ENCODE results near the gene JPH2.
"Not testable (repeated sequence)": the region's sequence is repeated elsewhere in the genome, so short reads cannot be mapped to it uniquely, and the experiment has no call there.

Gene JPH2

DNA sequence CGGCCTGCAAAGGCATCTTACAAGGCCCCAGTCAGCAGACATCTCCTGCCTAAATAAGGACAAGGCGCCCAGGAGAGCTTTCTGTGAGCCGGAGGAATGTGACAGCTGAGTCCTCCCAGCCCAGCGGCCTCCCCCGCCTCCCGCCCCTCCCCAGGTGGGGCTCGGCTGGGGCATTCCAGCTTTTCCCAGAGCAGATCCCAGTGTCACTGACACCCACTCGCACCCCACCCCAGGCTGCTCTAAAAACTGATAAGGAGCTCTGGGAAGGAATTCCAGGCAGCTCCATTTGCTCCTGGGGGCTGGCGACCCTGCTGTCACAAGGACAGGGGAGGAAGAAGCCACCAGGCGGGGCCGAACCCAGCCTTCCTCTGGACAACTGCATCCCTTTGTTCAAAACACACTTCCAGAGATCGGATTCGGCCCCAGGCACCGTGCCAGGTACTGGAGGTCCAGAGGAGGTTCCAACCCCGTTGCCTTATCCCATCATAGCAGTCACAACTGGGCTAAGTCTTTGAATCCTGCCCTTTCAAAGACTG is 49.7 kb downstream of the JPH2 start:
- Mint-ChIP-seq H3K4me3 (no peak overlapping the region), H3K27ac (no peak overlapping the region), H3K4me1 (ENCODE audit: low read depth) (no peaks in the 10 kb centered on the region), H3K27me3 (peaks cover 2% of the 10 kb centered on the region), H3K9me3 (ENCODE audit: low read depth) (no peaks in the 10 kb centered on the region), H3K36me3 (no peaks in the 10 kb centered on the region)

DNA sequence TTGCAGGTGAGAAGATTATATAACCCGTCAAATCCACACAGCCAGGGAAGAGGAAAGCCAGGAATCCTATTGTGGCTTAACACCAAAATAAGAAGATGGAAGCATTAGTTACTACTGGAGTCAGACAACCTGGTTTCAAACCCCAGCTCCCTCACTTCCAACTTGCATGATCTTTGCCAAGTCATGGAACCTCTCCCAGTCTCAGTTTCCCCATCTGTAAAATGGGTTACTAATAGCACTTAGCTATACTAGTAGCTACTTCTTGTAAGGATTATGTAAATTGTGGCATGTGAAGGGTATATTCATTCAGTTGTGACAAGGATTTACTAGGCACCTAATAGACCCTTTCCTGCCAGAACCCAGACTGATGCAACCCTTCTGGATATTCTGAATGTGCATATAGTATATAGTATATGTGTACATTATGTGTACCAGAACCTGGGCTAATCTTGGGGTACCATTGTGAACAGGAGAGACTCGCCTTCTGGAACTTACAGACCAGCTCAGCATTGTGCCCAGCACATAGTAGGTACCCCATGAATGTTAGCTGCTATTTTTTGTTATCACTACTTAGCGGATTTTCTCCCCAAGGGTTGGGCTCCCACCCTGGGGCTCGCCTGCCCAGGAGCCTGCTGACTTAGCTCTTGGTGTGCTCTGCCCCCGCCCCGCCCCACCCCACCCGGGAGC is 50.3 kb downstream of the JPH2 start:
- no peak overlapping the region for H3K27ac Mint-ChIP-seq
- H3K4me3 Mint-ChIP-seq, result no peak overlapping the region
- no peaks in the 10 kb centered on the region for H3K9me3 Mint-ChIP-seq (ENCODE audit: low read depth)
- no peaks in the 10 kb centered on the region for H3K4me1 Mint-ChIP-seq (ENCODE audit: low read depth)
- H3K27me3 Mint-ChIP-seq, result peaks cover 2% of the 10 kb centered on the region
- H3K36me3 Mint-ChIP-seq, result no peaks in the 10 kb centered on the region

DNA sequence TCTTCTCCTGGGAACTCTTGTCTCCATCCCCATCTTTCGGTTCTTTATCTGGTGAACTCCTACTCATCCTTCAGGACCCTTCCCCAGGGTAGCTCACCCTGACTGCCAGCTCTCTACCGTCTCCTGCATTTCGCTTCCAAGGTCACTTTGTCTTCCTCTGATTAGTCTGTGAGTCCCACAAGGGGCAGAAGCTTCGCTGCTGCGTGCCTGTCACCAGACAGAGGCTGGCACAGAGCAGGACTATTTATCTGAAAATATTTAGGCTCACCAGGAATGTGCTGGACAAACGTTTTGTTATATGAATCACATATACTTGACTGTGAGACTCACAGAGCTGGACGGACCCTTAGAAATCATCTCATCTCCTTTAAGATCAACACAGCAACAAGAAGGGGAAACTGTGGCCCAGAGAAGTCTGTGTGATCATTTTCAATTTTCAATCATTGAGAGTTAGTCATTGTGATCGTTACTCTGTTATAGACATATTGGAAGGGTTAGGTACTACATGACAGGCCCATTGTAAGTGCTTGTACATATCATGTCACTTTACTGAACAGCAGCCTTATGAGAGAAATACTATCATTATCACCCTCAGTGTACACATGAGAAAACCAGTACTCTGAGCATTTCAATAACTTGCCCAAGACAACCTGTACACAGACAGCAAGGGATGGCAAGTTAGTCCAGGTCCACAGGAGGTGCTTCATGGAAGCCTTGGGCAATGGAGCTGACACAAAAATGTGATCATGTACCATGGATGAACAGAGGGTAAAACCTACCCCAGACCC is 51.4 kb downstream of the JPH2 start:
- H3K4me1 Mint-ChIP-seq (ENCODE audit: low read depth), result no peaks in the 10 kb centered on the region
- H3K27ac Mint-ChIP-seq, result no peak overlapping the region
- H3K27me3 Mint-ChIP-seq, result peaks cover 2% of the 10 kb centered on the region
- H3K4me3 Mint-ChIP-seq, result no peak overlapping the region
- H3K36me3 Mint-ChIP-seq, result no peaks in the 10 kb centered on the region
- H3K9me3 Mint-ChIP-seq (ENCODE audit: low read depth), result no peaks in the 10 kb centered on the region

DNA sequence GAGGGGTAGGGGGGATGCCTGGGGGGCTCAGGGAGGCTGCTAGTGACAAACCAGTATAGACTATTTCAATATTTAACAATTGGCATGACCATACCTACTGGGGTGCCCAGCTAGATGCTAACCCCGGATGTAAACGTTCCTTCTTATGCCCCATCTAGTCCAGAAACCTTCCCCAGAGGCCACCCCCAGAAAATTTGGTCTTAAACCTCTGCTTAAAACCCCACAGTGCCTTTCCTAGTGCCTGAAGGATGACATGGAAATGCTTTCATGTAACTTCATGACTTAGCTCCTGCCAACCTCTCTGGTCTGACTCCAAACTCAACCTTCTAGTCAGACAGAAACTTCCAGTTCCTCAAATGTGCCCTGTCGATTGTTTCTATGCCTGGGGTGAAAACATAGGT is 52.0 kb downstream of the JPH2 start:
- Mint-ChIP-seq H3K27me3 (peaks cover 2% of the 10 kb centered on the region), H3K9me3 (ENCODE audit: low read depth) (no peaks in the 10 kb centered on the region), H3K36me3 (no peaks in the 10 kb centered on the region), H3K27ac (no peak overlapping the region), H3K4me1 (ENCODE audit: low read depth) (no peaks in the 10 kb centered on the region), H3K4me3 (no peak overlapping the region)

DNA sequence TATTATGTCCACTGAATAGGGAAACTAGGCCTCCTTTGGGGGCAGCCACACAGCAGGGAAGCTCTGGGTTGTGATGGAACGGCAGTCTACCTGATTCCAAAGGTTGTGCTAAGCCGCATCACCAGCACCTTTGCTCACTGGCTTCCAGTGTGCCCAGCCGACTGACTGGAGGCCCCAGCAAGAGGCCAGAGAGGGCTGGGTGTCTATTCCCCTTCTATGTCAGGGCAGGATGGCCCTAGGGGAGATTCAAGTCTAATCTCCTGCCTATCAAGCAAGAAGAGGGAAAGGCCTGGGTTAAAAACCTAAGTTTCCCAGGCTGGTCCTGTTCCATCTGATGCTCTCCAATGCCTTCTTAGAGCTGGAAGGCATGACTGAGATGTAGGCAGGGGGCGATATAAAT is 53.6 kb downstream of the JPH2 start:
- no peaks in the 10 kb centered on the region for H3K9me3 Mint-ChIP-seq (ENCODE audit: low read depth)
- H3K27me3 Mint-ChIP-seq, result no peaks in the 10 kb centered on the region
- no peaks in the 10 kb centered on the region for H3K36me3 Mint-ChIP-seq
- no peak overlapping the region for H3K4me3 Mint-ChIP-seq
- H3K4me1 Mint-ChIP-seq (ENCODE audit: low read depth), result no peaks in the 10 kb centered on the region
- H3K27ac Mint-ChIP-seq, result no peak overlapping the region

DNA sequence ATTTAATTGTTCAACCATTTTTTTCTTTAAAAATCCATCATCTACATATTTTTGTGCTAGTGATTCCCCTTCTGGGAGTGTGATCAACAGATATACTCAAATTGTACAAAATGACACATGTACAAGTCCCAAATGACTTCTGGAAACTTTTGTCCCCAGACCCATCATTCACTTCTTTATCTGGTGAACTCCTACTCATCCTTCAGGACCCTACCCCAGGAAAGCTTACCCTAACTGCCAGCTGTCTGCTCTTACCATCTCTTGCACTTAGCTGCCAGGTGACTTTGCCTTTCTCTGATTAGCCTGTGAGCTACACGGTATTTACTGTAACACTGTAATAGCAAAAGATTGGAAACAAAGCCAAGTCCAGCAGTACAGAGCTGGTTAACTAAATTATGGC is 55.3 kb downstream of the JPH2 start:
- no peaks in the 10 kb centered on the region for H3K36me3 Mint-ChIP-seq
- H3K4me1 Mint-ChIP-seq (ENCODE audit: low read depth), result no peaks in the 10 kb centered on the region
- no peaks in the 10 kb centered on the region for H3K27me3 Mint-ChIP-seq
- no peaks in the 10 kb centered on the region for H3K9me3 Mint-ChIP-seq (ENCODE audit: low read depth)
- no peak overlapping the region for H3K27ac Mint-ChIP-seq
- no peak overlapping the region for H3K4me3 Mint-ChIP-seq

DNA sequence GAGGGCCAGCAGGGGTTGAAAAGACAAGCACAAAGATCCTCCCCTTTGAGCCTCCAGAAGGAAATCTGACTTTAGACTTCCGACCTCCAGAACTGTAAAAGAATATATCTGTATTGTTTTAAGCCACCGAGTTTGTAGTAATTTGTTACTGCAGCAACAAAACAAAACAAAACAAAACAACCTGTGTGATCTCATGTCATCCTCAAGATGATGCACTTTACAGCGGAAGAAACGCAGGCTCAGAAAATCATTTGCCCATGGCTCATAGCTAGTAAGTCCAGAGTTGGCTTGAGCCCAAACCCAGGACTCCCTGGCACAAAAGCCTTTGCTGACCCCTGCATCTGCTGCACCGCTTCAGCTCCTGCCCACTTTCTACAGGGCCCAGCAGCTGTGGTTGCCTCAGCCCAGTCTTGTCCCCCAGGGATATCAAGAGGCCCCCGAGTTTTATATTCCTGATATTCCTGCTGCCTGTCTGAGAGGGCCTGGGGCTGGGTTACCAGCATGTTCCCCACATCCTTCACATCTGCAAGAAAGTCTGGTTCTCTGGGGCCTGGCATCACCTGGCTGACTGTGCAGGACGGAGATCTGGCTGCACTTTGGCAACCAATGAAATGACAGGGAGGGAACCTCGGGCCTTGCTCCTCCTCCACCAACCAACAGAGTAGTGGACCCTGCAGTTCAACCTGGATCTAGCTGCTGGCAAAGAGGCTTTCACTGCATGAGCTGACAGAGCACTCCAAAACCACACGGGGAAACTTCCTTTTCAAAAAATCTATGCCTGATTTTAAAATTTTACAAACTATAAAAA is 56.9 kb downstream of the JPH2 start:
- H3K27ac Mint-ChIP-seq, result no peak overlapping the region
- no peaks in the 10 kb centered on the region for H3K9me3 Mint-ChIP-seq (ENCODE audit: low read depth)
- H3K36me3 Mint-ChIP-seq, result no peaks in the 10 kb centered on the region
- no peaks in the 10 kb centered on the region for H3K27me3 Mint-ChIP-seq
- H3K4me3 Mint-ChIP-seq, result no peak overlapping the region
- H3K4me1 Mint-ChIP-seq (ENCODE audit: low read depth), result no peaks in the 10 kb centered on the region

DNA sequence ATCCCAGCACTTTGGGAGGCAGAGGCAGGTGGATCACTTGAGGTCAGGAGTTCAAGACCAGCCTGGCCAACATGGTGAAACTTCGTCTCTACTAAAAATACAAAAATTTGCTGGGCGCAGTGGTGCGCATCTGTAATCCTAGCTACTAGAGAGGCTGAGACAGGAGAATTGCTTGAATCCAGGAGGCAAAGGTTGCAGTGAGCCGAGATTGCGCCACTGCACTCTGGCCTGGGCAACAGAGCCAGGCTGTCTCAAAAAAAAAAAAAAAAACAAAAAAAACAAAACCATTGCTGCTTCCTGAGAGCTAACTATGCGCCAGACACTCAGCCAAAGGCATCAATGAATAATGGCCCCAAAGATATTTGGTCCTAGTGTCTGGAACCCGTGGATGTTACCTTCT is 57.7 kb downstream of the JPH2 start:
- not testable (repeated sequence) for H3K27me3 Mint-ChIP-seq; H3K4me1 Mint-ChIP-seq (ENCODE audit: low read depth); H3K9me3 Mint-ChIP-seq (ENCODE audit: low read depth); H3K27ac Mint-ChIP-seq; H3K4me3 Mint-ChIP-seq; H3K36me3 Mint-ChIP-seq

DNA sequence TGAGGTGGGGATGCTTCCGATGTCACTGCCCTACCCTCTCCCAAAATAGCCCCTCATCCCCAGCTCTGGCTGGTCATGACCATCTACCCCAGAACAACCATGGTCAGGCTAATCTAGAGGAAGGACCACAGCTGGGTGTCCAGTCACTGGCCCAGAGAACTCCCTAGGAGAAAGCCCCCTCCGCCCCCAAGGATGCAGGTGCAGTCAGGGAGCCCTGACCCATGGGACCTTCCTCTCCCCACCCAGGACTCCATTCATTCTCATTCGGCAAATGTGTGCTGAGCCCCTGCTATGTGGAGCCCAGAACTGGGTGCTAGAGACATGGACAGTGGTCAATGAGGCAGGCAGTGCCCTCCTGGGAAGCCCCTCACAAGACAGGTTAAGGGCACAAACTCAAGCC is 60.5 kb downstream of the JPH2 start:
- Mint-ChIP-seq H3K4me3 (no peak overlapping the region), H3K27ac (no peak overlapping the region), H3K4me1 (ENCODE audit: low read depth) (no peaks in the 10 kb centered on the region), H3K36me3 (no peaks in the 10 kb centered on the region), H3K9me3 (ENCODE audit: low read depth) (no peaks in the 10 kb centered on the region), H3K27me3 (peaks cover 2% of the 10 kb centered on the region)

DNA sequence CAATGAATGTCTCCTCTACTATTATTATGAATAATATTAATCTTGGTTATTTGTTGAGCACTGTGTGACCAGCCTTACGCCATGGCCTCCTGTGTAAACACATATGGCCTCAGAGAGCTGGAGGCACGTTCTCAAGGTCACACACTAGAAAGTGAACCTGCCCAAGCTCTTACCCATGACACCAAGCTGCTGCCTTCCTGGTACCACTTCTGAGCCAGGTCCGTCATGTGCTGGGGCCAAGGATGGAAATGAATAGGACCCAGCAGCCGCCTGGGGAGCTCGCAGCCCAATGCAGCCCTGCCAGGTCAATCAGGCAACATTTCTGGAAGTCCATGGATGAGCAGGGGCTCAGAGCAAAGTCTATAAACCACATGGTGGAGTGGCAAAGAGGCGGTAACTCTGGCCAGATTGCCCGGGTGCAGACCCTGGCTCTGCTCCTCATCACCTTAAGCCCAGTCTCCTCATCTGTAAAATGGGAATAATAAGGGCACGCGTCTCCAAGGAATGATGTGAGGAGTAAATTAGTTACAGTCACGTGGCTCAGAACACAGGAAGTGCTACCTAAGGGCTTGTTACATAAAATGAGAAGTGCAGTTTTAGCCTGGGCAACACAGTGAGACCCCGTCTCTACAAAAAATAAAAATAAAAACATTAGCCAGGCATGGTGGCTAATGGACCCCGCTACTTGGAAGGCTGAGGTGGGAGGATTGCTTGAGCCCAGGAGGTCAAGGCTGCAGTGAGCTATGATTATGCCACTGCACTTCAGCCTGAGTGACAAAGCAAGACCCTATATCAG is 61.5 kb downstream of the JPH2 start:
- H3K27ac Mint-ChIP-seq, result no peak overlapping the region
- peaks cover 2% of the 10 kb centered on the region for H3K27me3 Mint-ChIP-seq
- H3K4me1 Mint-ChIP-seq (ENCODE audit: low read depth), result no peaks in the 10 kb centered on the region
- no peaks in the 10 kb centered on the region for H3K36me3 Mint-ChIP-seq
- no peak overlapping the region for H3K4me3 Mint-ChIP-seq
- no peaks in the 10 kb centered on the region for H3K9me3 Mint-ChIP-seq (ENCODE audit: low read depth)

DNA sequence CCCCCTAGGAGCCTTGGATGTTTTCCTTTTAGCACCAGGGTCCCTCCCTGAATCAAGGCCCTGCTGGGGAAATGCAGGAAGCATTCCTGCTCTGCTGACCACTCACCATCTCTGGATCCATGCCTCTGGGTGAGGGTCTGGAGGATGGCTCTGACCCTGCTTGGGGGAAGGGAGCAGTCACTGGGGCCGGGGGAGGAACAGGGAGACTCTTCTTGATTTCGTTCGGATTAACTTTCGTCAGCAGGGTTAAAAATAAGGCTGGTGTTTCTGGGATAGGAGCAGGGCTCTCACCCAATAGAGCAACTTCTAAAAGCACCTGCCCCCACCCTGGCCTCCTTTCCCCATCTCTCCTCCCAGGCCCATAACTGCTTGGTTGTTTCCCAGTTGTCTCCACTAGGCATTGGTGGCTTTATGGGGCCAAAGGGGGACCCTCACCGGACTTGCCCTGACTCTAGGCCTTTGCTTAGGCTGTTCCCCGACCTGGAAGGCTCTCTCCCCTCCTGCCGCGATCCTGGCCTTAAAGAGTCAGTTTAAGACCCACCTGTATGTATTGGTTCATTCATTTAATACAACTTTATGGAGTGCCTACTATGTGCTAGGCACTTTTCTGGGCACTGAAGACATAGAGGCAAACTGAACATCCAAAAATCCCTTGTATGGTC is 63.0 kb downstream of the JPH2 start:
- H3K36me3 Mint-ChIP-seq, result no peaks in the 10 kb centered on the region
- no peaks in the 10 kb centered on the region for H3K9me3 Mint-ChIP-seq (ENCODE audit: low read depth)
- no peak overlapping the region for H3K27ac Mint-ChIP-seq
- no peak overlapping the region for H3K4me3 Mint-ChIP-seq
- H3K27me3 Mint-ChIP-seq, result peaks cover 4% of the 10 kb centered on the region
- H3K4me1 Mint-ChIP-seq (ENCODE audit: low read depth), result no peaks in the 10 kb centered on the region

DNA sequence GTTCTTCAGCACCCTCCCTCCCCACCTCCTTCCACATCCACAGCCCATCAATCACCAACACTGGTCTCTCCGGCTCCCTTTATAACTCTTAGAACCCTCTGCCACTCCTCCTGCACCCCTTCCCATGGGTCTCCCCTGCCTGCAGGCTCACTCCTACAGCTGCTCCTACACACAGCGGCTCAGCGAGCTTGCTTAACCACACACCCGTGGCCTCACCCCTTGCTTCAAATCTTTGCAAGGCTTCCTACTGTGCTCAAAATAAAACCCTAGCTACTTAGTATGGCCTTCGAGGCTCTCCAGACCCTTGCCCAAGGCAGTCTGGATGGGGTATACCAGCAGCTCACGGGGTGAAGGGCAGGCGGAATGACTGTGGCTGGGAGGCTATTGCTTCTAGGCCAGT is 63.7 kb downstream of the JPH2 start:
- Mint-ChIP-seq H3K36me3 (no peaks in the 10 kb centered on the region), H3K4me1 (ENCODE audit: low read depth) (no peaks in the 10 kb centered on the region), H3K27me3 (peaks cover 4% of the 10 kb centered on the region), H3K9me3 (ENCODE audit: low read depth) (no peaks in the 10 kb centered on the region), H3K4me3 (no peak overlapping the region), H3K27ac (no peak overlapping the region)

DNA sequence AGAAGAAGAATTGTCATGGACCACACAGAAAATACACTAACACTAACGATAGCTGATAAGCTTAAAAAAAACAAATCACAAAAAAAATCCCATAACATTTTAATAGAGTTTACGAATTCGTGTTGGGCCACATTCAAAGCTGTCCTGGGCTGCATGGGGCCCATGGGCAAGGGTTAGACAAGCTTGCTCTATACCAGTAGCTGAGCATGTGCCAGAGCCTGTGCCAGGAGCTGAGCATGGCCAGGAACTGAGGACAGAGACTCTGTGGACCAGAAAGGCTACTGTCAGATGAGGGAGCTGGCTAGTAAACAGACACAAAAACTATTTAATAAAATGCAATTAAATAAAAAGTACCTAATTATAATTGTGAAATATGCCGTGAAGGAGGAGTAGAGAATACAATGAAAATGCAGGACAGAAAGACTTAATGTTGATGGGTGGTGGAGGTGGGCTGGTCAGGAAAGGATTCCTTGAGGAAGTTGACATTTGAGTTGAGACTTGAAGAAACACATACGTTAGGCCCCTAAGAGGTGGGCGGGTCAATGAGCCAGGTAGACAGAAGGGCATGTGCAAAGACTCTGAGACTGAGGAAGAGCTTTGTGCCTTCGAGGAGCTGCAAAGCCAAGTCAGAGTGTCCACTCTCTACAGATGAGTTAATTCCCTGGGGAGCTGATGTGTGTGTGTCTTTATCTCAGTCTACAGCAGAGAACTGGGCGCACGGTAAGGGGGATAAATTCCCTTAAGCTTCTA is 66.1 kb downstream of the JPH2 start:
- Mint-ChIP-seq H3K27ac (no peak overlapping the region), H3K27me3 (peaks cover 18% of the 10 kb centered on the region), H3K4me3 (no peak overlapping the region), H3K9me3 (ENCODE audit: low read depth) (no peaks in the 10 kb centered on the region), H3K4me1 (ENCODE audit: low read depth) (peaks cover 4% of the 10 kb centered on the region), H3K36me3 (no peaks in the 10 kb centered on the region)

Measured in activated naive CD8-positive, alpha-beta T cell (primary cell).